ENCODE results near the gene SYCE3. TPM values are rescaled to one million over a fixed set of nuclear protein-coding genes. Genes with fewer than 3 reads are reported as not detected.
A peak's percentile ranks its signal among the peaks of the same experiment; 100 is the strongest.

The SYCE3 gene
- total RNA-seq, 2 experiments from 2014 or later = not detected

DNA sequence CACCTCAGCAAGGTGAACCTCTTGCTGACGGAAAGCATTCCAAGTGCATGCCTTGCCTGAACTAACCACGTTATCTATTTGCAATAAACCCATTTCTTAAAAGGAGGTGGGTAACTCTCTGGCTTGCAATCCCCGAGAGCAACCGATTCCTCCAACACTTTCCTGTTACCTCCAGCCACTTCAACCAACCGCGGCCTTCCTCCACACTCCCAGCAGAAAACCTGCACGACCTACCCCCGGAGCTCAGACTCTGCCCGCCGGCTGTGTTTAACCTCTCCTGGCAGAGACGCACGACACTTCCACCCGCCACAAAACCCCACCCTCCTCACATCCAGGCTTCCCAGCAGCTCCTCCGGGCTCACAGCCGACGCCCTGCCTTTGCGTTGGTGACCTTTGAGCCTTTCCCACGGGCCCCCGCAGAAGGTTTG is 38.0 kb downstream of the SYCE3 start:
- no TSS peak for BruUV-seq (replicated peaks)
- peak; percentile 27 for DNase-seq (ENCODE audit: low spot score)
- Histone ChIP-seq H3K9me2 (ENCODE audit: insufficient read depth, low read length) (no peaks in the 10 kb centered on the region), H2AFZ (ENCODE audit: low read length) (no peak overlapping the region), H3K36me3 (ENCODE audit: insufficient read depth, low read length) (peaks cover 54% of the 10 kb centered on the region), H3K4me2 (ENCODE audit: low read length) (peak overlapping the region; percentile 93), H4K20me1 (ENCODE audit: insufficient read depth, low read length) (no peaks in the 10 kb centered on the region), H3K27ac (ENCODE audit: low read depth, low read length, poor library complexity, severe bottlenecking) (peak overlapping the region; percentile 92), H3K79me2 (ENCODE audit: insufficient read depth, low read depth, low read length) (peaks cover 4% of the 10 kb centered on the region; the same call in 1 of the 2 replicates), H3K9me3 (ENCODE audit: low read length) (no peaks in the 10 kb centered on the region), H3K4me1 (ENCODE audit: insufficient read depth, low read length, poor library complexity, severe bottlenecking) (peaks cover 18% of the 10 kb centered on the region), H3K4me3 (ENCODE audit: low read depth, low read length, poor library complexity, severe bottlenecking) (peak overlapping the region; percentile 77)
- intact Hi-C loops (cut with micrococcal nuclease; ENCODE audit: unreplicated experiment) = loop anchor here (1.0 to 5.0 kb wide), 3 partner anchors 16 to 282 kb away; partner anchors contain the start of gene NCAPH2
- TF ChIP-seq, protein P1, sequence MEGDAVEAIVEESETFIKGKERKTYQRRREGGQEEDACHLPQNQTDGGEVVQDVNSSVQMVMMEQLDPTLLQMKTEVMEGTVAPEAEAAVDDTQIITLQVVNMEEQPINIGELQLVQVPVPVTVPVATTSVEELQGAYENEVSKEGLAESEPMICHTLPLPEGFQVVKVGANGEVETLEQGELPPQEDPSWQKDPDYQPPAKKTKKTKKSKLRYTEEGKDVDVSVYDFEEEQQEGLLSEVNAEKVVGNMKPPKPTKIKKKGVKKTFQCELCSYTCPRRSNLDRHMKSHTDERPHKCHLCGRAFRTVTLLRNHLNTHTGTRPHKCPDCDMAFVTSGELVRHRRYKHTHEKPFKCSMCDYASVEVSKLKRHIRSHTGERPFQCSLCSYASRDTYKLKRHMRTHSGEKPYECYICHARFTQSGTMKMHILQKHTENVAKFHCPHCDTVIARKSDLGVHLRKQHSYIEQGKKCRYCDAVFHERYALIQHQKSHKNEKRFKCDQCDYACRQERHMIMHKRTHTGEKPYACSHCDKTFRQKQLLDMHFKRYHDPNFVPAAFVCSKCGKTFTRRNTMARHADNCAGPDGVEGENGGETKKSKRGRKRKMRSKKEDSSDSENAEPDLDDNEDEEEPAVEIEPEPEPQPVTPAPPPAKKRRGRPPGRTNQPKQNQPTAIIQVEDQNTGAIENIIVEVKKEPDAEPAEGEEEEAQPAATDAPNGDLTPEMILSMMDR (conservative IDR thresholded peaks at IDR 0.05; ENCODE audit: low read length) = no peak
- no peak for TF ChIP-seq EZH2phosphoT487 (IDR thresholded peaks at IDR 0.05; ENCODE audit: borderline replicate concordance, low read depth, low read length)
- CTCF ChIA-PET (ENCODE audit: unreplicated experiment) = interaction anchor here (1.0 to 1.6 kb wide), 2 partner anchors 54 to 272 kb away, joined by 3 to 6 read pairs; no protein-coding TSS in a partner anchor
- POLR2A ChIA-PET = interaction anchor here (0.6 to 3.3 kb wide), 7 partner anchors 9 to 127 kb away, joined by 3 to 33 read pairs (median 4); partner anchors contain the start of genes LMF2 and NCAPH2

DNA sequence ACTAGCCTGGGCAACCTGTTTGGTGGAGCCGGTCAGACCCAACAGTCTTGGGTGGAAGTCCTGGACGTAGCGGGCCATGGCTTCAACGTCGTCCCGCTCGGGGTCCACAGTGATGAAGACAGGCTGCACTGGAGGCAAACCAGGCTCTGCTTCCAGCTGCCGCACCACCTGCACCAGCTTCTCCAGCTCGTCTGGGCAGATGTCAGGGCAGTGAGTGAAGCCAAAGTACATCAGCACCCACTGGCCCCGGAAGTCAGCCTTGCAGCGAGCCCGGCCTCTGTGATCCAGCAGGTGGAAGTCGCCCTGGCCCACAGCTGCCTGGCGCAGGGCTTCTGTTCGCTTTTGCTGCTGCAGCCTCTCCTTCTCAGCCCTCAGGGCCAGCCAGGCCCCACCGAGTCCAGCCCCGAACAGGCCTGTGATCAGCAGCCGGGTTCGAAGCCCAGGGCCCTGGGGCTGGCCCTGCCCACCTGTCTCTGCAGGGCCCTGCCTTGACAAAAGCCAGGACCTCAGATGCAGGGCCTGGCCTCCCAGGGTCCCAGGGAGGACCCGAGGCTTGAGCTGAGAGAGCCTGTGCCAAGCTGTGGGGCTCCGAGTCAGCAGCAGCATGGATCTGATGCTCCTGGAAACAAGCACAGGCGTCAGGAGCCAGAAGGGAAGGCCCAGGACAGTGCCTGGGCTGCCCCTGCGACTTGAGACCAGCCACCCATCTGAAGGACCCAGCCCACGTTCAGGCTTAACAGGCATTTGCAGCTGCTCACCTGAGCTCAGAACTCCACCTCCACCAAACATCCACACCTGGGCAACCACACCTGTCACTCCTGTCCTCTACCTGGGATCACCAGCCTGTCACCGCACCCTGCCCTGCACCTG is 38.7 kb downstream of the SYCE3 start:
- peaks cover 16% of the 10 kb centered on the region for H3K4me1 ChIP-seq (ENCODE audit: insufficient read depth, low read length, poor library complexity, severe bottlenecking)
- peaks cover 60% of the 10 kb centered on the region for H3K36me3 ChIP-seq (ENCODE audit: insufficient read depth, low read length)
- H2AFZ ChIP-seq (ENCODE audit: low read length) = no peak overlapping the region
- H3K4me2 ChIP-seq (ENCODE audit: low read length) = peak overlapping the region; percentile 93
- TF ChIP-seq EZH2phosphoT487 (IDR thresholded peaks at IDR 0.05; ENCODE audit: borderline replicate concordance, low read depth, low read length) = no peak
- TF ChIP-seq, protein P1 (conservative IDR thresholded peaks at IDR 0.05; ENCODE audit: low read length) = no peak
- peak overlapping the region; percentile 92 for H3K27ac ChIP-seq (ENCODE audit: low read depth, low read length, poor library complexity, severe bottlenecking)
- H3K9me3 ChIP-seq (ENCODE audit: low read length) = no peaks in the 10 kb centered on the region
- intact Hi-C loops (cut with micrococcal nuclease; ENCODE audit: unreplicated experiment) = loop anchor here (2.0 kb wide), 1 partner anchor 55 kb away; no protein-coding TSS in a partner anchor
- ChIA-PET CTCF (ENCODE audit: unreplicated experiment) (no interaction called here), POLR2A (interaction anchor here (1.3 to 3.3 kb wide), 2 partner anchors 9 to 15 kb away, joined by 3 to 33 read pairs; partner anchors contain the start of genes LMF2 and NCAPH2)
- peak overlapping the region; percentile 77 for H3K4me3 ChIP-seq (ENCODE audit: low read depth, low read length, poor library complexity, severe bottlenecking)
- H3K9me2 ChIP-seq (ENCODE audit: insufficient read depth, low read length) = no peaks in the 10 kb centered on the region
- BruUV-seq (replicated peaks) = no TSS peak
- DNase-seq (ENCODE audit: low spot score) = no peak
- peaks cover 4% of the 10 kb centered on the region; the same call in 1 of the 2 replicates for H3K79me2 ChIP-seq (ENCODE audit: insufficient read depth, low read depth, low read length)
- H4K20me1 ChIP-seq (ENCODE audit: insufficient read depth, low read length) = no peaks in the 10 kb centered on the region

All from OCI-LY7 (cell line).